ENCODE measurements around the gene ZFAND2A.
A peak's percentile ranks its signal among the peaks of the same experiment; 100 is the strongest.
"Not testable (repeated sequence)": the region's sequence is repeated elsewhere in the genome, so short reads cannot be mapped to it uniquely, and the experiment has no call there.

Gene ZFAND2A

GRCh38 chr7:1174881-1175596 lies 15.0 kb upstream of the ZFAND2A start:
- Histone ChIP-seq H3K27ac (ENCODE audit: low read length) (no peak overlapping the region), H3K4me3 (ENCODE audit: low read depth in 1 of 2, low read length in 2 of 2) (no peak overlapping the region), H3K36me3 (ENCODE audit: control insufficient read depth in 1 of 2, insufficient read depth in 2 of 2, low read length in 2 of 2) (no peaks in the 10 kb centered on the region), H3K9me3 (ENCODE audit: control insufficient read depth in 1 of 2, low read length in 2 of 2) (no peaks in the 10 kb centered on the region), H3K4me1 (ENCODE audit: control insufficient read depth in 1 of 2, insufficient read depth in 2 of 2, low read length in 2 of 2) (peaks cover 0 to 9% of the 10 kb centered on the region in 2 donors), H3K27me3 (ENCODE audit: low read depth, low read length) (no peaks in the 10 kb centered on the region)

GRCh38 chr7:1174002-1174401 lies 14.0 kb upstream of the ZFAND2A start:
- Histone ChIP-seq H3K36me3 (ENCODE audit: control insufficient read depth in 1 of 2, insufficient read depth in 2 of 2, low read length in 2 of 2) (no peaks in the 10 kb centered on the region), H3K27me3 (ENCODE audit: low read depth, low read length) (no peaks in the 10 kb centered on the region), H3K27ac (ENCODE audit: low read length) (no peak overlapping the region), H3K4me3 (ENCODE audit: low read depth in 1 of 2, low read length in 2 of 2) (no peak overlapping the region), H3K4me1 (ENCODE audit: control insufficient read depth in 1 of 2, insufficient read depth in 2 of 2, low read length in 2 of 2) (peaks cover 0 to 17% of the 10 kb centered on the region in 2 donors), H3K9me3 (ENCODE audit: control insufficient read depth in 1 of 2, low read length in 2 of 2) (no peaks in the 10 kb centered on the region)

- Histone ChIP-seq H3K36me3 (ENCODE audit: control insufficient read depth in 1 of 2, insufficient read depth in 2 of 2, low read length in 2 of 2) (no peaks in the 10 kb centered on the region), H3K4me1 (ENCODE audit: control insufficient read depth in 1 of 2, insufficient read depth in 2 of 2, low read length in 2 of 2) (peaks cover 0 to 17% of the 10 kb centered on the region in 2 donors), H3K27ac (ENCODE audit: low read length) (no peak overlapping the region), H3K9me3 (ENCODE audit: control insufficient read depth in 1 of 2, low read length in 2 of 2) (no peaks in the 10 kb centered on the region), H3K4me3 (ENCODE audit: low read depth in 1 of 2, low read length in 2 of 2) (no peak overlapping the region), H3K27me3 (ENCODE audit: low read depth, low read length) (no peaks in the 10 kb centered on the region)
Measured at GRCh38 chr7:1172666-1173523, 12.9 kb upstream of the ZFAND2A start.

- not testable (repeated sequence) for H3K4me3 ChIP-seq (ENCODE audit: low read depth in 1 of 2, low read length in 2 of 2)
Measured at GRCh38 chr7:1171516-1171915, 11.5 kb upstream of the ZFAND2A start.

GRCh38 chr7:1170741-1171501 lies 10.9 kb upstream of the ZFAND2A start:
- Histone ChIP-seq H3K36me3 (ENCODE audit: control insufficient read depth in 1 of 2, insufficient read depth in 2 of 2, low read length in 2 of 2) (no peaks in the 10 kb centered on the region), H3K4me3 (ENCODE audit: low read depth in 1 of 2, low read length in 2 of 2) (no peak overlapping the region), H3K4me1 (ENCODE audit: control insufficient read depth in 1 of 2, insufficient read depth in 2 of 2, low read length in 2 of 2) (peaks cover 0 to 9% of the 10 kb centered on the region in 2 donors), H3K27ac (ENCODE audit: low read length) (no peak overlapping the region), H3K9me3 (ENCODE audit: control insufficient read depth in 1 of 2, low read length in 2 of 2) (no peaks in the 10 kb centered on the region), H3K27me3 (ENCODE audit: low read depth, low read length) (no peaks in the 10 kb centered on the region)

More at GRCh38 chr7:1171516-1171915, 11.5 kb upstream of the ZFAND2A start:
- not testable (repeated sequence) for H3K9me3 ChIP-seq (ENCODE audit: control insufficient read depth in 1 of 2, low read length in 2 of 2); H3K36me3 ChIP-seq (ENCODE audit: control insufficient read depth in 1 of 2, insufficient read depth in 2 of 2, low read length in 2 of 2); H3K27me3 ChIP-seq (ENCODE audit: low read depth, low read length); H3K27ac ChIP-seq (ENCODE audit: low read length)
- peaks cover 0 to 15% of the 10 kb centered on the region in 2 donors for H3K4me1 ChIP-seq (ENCODE audit: control insufficient read depth in 1 of 2, insufficient read depth in 2 of 2, low read length in 2 of 2)

- Histone ChIP-seq H3K9me3 (ENCODE audit: control insufficient read depth in 1 of 2, low read length in 2 of 2) (no peaks in the 10 kb centered on the region), H3K27ac (ENCODE audit: low read length) (no peak overlapping the region), H3K4me3 (ENCODE audit: low read depth in 1 of 2, low read length in 2 of 2) (peak overlapping the region; percentile 33 to 57), H3K4me1 (ENCODE audit: control insufficient read depth in 1 of 2, insufficient read depth in 2 of 2, low read length in 2 of 2) (peaks cover 0 to 9% of the 10 kb centered on the region in 2 donors), H3K36me3 (ENCODE audit: control insufficient read depth in 1 of 2, insufficient read depth in 2 of 2, low read length in 2 of 2) (peaks cover 0 to 7% of the 10 kb centered on the region in 2 donors), H3K27me3 (ENCODE audit: low read depth, low read length) (no peaks in the 10 kb centered on the region)
Measured at GRCh38 chr7:1169409-1170368, 9.7 kb upstream of the ZFAND2A start.

- Histone ChIP-seq H3K9me3 (ENCODE audit: control insufficient read depth in 1 of 2, low read length in 2 of 2) (no peaks in the 10 kb centered on the region), H3K4me3 (ENCODE audit: low read depth in 1 of 2, low read length in 2 of 2) (no peak overlapping the region), H3K27ac (ENCODE audit: low read length) (no peak overlapping the region), H3K27me3 (ENCODE audit: low read depth, low read length) (no peaks in the 10 kb centered on the region), H3K4me1 (ENCODE audit: control insufficient read depth in 1 of 2, insufficient read depth in 2 of 2, low read length in 2 of 2) (peaks cover 0 to 9% of the 10 kb centered on the region in 2 donors), H3K36me3 (ENCODE audit: control insufficient read depth in 1 of 2, insufficient read depth in 2 of 2, low read length in 2 of 2) (peaks cover 6 to 8% of the 10 kb centered on the region in 2 donors)
Measured at GRCh38 chr7:1168422-1168821, 8.4 kb upstream of the ZFAND2A start.

- peaks cover 6 to 17% of the 10 kb centered on the region in 2 donors for H3K36me3 ChIP-seq (ENCODE audit: control insufficient read depth in 1 of 2, insufficient read depth in 2 of 2, low read length in 2 of 2)
- peaks cover 0 to 7% of the 10 kb centered on the region in 2 donors for H3K4me1 ChIP-seq (ENCODE audit: control insufficient read depth in 1 of 2, insufficient read depth in 2 of 2, low read length in 2 of 2)
- H3K27me3 ChIP-seq (ENCODE audit: low read depth, low read length), result no peaks in the 10 kb centered on the region
- no peak overlapping the region for H3K27ac ChIP-seq (ENCODE audit: low read length)
- no peaks in the 10 kb centered on the region for H3K9me3 ChIP-seq (ENCODE audit: control insufficient read depth in 1 of 2, low read length in 2 of 2)
- H3K4me3 ChIP-seq (ENCODE audit: low read depth in 1 of 2, low read length in 2 of 2), result no peak overlapping the region
Measured at GRCh38 chr7:1164436-1164835, 4.4 kb upstream of the ZFAND2A start.

GRCh38 chr7:1163121-1163520 lies 3.1 kb upstream of the ZFAND2A start:
- peaks cover 6 to 19% of the 10 kb centered on the region in 2 donors for H3K36me3 ChIP-seq (ENCODE audit: control insufficient read depth in 1 of 2, insufficient read depth in 2 of 2, low read length in 2 of 2)
- H3K4me1 ChIP-seq (ENCODE audit: control insufficient read depth in 1 of 2, insufficient read depth in 2 of 2, low read length in 2 of 2), result peaks cover 9 to 16% of the 10 kb centered on the region in 2 donors
- no peak overlapping the region for H3K27ac ChIP-seq (ENCODE audit: low read length)
- no peaks in the 10 kb centered on the region for H3K9me3 ChIP-seq (ENCODE audit: control insufficient read depth in 1 of 2, low read length in 2 of 2)
- no peaks in the 10 kb centered on the region for H3K27me3 ChIP-seq (ENCODE audit: low read depth, low read length)
- no peak overlapping the region for H3K4me3 ChIP-seq (ENCODE audit: low read depth in 1 of 2, low read length in 2 of 2)

- H3K9me3 ChIP-seq (ENCODE audit: control insufficient read depth in 1 of 2, low read length in 2 of 2), result no peaks in the 10 kb centered on the region
- peaks cover 10 to 22% of the 10 kb centered on the region in 2 donors for H3K4me1 ChIP-seq (ENCODE audit: control insufficient read depth in 1 of 2, insufficient read depth in 2 of 2, low read length in 2 of 2)
- H3K27ac ChIP-seq (ENCODE audit: low read length), result peak overlapping the region; percentile 85
- no peaks in the 10 kb centered on the region for H3K27me3 ChIP-seq (ENCODE audit: low read depth, low read length)
- H3K36me3 ChIP-seq (ENCODE audit: control insufficient read depth in 1 of 2, insufficient read depth in 2 of 2, low read length in 2 of 2), result peaks cover 20 to 39% of the 10 kb centered on the region in 2 donors
- peak overlapping the region; percentile 63 to 92 for H3K4me3 ChIP-seq (ENCODE audit: low read depth in 1 of 2, low read length in 2 of 2)
Measured at GRCh38 chr7:1160670-1161021, 650 bp upstream of the ZFAND2A start.
